Fibroblast of upper back skin (primary cell): ENCODE data around the gene ACHE.
"Not testable (repeated sequence)": the region's sequence is repeated elsewhere in the genome, so short reads cannot be mapped to it uniquely, and the experiment has no call there.

ENCODE experiments used
- DNase-seq: peaks from one replicate; pipeline ENCODE4 v3.0.0-alpha.2; 2013

Gene ACHE

GRCh38 chr7:100895701-100895955, at the start of gene ACHE:
Gene ACHE (minus strand): TSS chr7:100895888. CDS start chr7:100894232, 1,656 bp downstream.
- no peak for DNase-seq

DNA sequence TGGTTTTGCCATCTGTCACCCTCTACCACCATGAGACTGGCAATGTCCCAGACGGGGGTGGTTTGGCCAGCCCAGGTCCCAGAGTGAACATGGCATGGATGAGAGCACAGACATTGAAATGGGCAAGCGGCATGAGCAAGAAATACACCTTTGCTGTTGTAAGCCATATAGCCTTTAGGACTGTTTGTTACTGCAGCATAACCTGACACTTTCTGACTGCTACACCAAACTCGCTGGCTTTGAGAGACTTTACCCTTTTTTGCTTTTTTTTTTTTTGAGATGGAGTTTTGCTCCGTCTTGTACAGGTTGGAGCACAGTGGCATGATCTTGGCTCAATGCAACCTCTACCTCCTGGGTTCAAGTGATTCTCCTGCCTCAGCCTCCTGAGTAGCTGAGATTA, 48.5 kb upstream of the ACHE start:
- DNase-seq, result no peak

- DNase-seq, result no peak
These were observed 48.0 kb upstream of the ACHE start for GRCh38 chr7:100943693-100944092.

DNA sequence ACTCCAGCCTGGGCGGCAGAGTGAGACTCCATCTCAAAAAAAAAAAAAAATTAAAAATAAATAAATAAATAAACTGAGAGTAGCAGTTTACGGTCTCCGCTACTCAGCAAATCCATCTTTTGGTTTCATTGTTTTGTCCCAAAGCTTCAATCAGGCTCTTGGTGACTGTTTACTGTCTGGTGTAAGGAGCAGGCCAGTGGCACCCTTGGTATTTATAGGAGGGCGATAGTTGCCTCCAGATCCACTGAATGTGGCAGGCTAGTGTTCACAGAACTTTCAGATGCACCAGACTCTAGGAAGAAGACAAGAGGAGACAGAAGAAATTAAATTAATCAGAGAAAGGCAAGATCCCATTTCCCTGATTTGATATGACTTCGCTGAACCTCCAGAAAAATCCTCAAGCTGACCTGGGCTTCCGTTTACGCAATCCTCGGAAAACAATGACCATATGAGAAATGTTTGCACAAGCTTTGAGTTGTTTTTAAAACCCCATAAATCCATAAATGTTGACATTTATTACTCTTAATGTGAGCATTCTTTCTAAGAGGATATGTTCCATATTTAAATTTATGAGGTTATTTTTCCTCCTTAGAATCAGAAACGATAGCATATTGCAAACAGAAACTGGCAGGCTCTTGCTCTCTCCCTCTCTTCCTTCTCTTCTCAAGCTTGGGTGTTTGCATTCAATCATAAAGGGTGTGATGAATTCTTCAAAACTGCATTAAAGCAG, 46.5 kb upstream of the ACHE start:
- DNase-seq, result no peak

DNA sequence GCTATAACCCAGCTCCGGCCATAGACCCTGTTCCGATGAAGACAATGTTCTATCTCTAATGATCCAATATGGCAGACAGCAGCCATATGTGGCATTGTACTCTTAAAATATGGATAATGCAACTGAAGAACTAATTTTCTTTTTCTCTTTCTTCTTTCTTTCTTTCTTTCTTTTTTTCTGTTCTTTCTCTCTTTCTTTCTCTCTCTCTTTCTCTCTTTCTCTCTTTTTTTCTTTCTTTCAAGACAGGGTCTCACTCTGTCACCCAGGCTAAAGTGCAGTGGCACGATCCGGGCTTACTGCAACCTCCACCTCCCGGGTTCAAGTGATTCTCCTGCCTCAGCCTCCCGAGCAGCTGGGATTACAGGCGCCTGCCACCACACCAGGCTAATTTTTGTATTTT, 40.5 kb upstream of the ACHE start:
- not testable (repeated sequence) for DNase-seq

- not testable (repeated sequence) for DNase-seq
These were observed 39.7 kb upstream of the ACHE start for GRCh38 chr7:100935381-100935780.

DNA sequence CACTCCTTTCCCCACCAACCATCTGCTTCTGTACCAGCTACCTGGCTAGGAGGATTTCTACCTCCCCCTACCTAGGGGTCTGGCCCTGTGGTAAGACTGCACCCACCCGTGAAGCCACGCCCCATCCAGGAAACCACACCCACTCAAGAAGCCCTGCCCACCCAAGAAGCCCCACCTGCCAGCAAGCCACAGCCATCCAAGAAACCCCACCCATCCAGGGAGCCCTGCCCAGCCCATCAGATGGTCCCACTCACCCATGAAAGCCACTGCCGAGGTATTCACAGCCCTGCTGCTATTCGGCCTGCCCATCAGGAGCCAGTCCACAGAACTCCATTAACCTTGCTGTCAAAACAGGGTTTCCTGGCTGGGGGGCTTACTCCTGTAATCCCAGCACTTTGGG, 38.0 kb upstream of the ACHE start:
- DNase-seq, result no peak

GRCh38 chr7:100929808-100930174, 34.1 kb upstream of the ACHE start:
- no peak for DNase-seq

- not testable (repeated sequence) for DNase-seq
These were observed 27.9 kb upstream of the ACHE start for GRCh38 chr7:100923616-100924015.

- no peak for DNase-seq
These were observed 25.4 kb upstream of the ACHE start for GRCh38 chr7:100921039-100921438.

- not testable (repeated sequence) for DNase-seq
These were observed 24.2 kb upstream of the ACHE start for GRCh38 chr7:100919779-100920437.

DNA sequence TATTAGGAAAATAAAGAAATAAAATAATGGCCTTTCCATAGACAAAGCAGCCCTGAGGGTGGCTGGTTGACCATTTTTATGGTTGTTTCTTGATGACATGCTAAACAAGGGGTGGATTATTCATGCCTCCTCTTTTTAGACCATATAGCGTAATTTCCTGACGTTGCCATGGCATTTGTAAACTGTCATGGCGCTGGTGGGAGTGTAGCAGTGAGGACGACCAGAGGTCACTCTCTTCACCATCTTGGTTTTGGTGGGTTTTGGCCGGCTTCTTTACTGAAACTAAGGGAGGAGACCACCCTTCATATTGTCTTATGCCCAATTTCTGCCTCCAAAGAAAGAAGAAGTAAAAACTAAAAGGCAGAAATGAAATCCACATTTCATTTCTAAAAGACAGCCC, 23.6 kb upstream of the ACHE start:
- not testable (repeated sequence) for DNase-seq

GRCh38 chr7:100914879-100915447, 19.3 kb upstream of the ACHE start:
- DNase-seq, result no peak

DNA sequence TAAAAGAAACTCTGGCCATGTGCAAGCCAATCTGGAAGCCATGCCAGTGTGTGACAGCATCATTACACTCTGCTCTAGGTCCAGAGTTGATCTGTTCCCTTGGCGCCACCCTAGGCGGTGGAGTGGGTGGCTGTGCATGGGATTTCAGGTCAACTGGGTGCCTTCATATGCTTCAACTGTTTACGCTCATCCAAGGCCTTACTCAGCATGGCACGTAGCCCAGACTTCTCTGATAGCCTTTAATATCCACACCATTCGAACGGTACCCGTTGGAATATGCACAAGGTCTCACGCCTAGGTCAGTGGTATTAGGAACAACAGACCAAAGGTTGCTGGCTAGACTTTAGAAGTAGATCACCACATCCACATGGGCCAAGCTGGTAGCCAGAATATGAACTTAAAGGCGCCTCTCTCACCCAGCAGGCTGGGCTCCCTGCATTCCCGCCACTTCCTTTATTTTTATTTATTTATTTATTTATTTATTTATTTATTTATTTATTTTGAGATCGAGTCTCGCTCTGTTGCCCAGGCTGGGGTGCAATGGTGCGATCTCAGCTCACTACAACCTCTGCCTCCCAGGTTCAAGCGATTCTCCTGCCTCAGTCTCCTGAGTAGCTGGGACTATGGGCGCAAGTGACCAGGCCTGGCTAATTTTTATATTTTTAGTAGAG, 18.7 kb upstream of the ACHE start:
- DNase-seq, result no peak

DNA sequence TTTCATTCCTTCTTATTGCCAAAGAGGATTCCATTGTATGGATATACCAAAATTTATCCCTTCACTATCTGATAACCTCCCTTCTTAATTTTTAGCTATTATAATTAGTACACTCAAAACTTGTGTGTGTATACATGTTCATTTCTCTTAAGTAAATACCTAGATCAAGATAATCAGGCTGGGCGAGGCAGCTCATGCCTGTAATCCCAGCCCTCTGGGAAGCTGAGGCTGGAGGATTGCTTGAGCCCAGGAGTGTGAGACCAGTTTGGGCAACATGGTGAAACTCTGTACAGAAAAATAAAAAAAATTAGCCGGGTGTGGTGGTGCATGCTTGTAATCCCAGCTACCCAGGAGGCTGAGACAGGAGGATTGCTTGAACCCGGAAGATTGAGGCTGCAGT, 15.8 kb upstream of the ACHE start:
- no peak for DNase-seq

DNA sequence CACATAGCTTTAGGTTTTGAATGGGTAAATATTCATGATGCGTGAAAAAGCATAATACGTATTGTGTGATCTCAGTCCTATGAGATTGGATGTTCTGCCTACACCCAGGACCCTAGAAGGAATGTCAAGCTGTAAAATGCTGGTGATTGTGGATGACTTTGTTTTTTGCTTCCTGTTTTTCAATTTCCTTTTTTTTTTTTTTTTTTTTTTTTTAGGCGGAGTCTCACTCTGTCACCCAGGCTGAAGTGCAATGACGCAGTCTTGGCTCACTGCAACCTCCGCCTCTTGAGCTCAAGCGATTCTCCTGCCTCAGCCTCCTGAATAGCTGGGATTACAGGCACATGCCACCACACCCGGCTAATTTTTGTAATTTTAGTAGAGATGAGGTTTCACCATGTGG, 14.8 kb upstream of the ACHE start:
- DNase-seq, result not testable (repeated sequence)

- DNase-seq, result no peak
These were observed 12.8 kb upstream of the ACHE start for GRCh38 chr7:100908512-100908911.

GRCh38 chr7:100902638-100903037, 7.0 kb upstream of the ACHE start:
- DNase-seq, result no peak

DNA sequence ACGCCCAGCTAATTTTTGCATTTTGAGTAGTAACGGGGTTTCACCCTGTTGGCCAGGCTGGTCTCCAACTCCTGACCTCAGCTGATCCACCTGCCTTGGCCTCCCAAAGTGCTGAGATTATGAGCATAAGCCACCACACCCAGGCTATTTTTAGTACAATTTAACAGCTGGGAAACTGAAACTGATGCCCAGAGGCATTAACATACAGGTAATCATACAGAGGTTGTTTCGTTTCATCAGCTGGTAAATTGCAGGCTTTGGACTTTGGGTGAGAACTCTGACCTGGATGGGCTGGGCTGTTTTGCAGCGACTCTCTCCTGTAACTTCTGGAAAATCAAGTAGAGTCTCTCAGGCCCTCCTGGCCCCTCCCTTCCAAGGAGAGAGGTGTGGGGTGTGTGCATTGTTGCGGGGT, 6.2 kb upstream of the ACHE start:
- DNase-seq, result no peak

GRCh38 chr7:100900978-100901377, 5.3 kb upstream of the ACHE start:
- no peak for DNase-seq

DNA sequence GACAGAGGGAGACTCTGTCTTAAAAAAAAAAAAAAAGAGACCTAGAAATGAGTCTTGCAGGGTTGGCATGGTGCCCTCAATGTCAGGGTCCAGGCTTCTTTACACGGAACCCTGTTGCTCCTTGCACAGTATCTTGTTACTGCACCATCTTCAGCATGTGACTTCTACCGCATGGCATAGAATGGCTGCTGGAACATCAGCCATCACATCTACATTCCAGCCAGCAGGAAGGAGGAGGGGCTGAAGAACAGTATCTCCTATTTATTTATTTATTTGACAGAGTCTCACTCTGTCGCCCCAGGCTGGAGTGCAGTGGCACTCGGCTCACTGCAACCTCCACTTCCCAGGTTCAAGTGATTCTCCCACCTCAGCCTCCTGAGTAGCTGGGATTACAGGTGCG, 3.7 kb upstream of the ACHE start:
- DNase-seq, result no peak

DNA sequence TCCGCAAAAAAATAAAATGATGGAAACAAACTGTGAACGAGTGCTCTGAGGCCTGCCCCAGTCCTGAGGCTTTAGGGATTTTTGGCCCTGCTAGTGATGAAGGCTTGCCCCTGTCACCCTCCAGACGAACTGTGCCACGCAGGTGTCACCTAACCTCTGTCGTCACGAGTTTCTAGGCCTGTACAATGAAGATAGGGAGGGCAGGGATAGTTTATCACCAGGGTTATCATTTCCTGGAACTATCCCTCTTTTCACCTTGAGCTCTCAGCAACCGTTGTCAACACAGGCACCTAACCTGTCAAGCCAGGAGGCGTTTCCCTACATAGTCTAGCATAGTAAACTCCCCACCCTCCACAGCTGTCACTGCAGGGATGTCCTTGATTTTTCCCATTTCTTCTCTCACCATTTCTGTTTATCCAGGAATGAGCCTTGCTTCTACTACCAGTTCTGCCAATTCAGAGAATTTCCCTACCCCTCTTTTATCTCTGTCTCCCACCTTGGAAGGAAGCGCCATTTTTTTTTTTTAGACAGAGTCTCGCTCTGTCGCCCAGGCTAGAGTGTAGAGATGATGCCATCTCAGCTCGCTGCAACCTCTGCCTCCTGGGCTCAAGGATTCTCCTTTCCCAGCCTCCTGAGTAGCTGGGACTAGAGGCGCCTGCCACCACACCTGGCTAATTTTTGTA, 2.2 kb upstream of the ACHE start:
- DNase-seq, result no peak
